GM18951 (cell line): ENCODE data around the gene PRKAG2.
"Not testable (repeated sequence)": the region's sequence is repeated elsewhere in the genome, so short reads cannot be mapped to it uniquely, and the experiment has no call there.

Experiments used
- POLR2A ChIP-seq: IDR thresholded peaks from 4 replicates; pipeline ENCODE4 v1.6.1; 2011; ENCODE audit warnings: mild to moderate bottlenecking; ENCODE audit not compliant: insufficient read length, insufficient read depth; ENCODE audit errors: extremely low read depth
- in situ Hi-C: fragments of 300-500 bp; cut with MboI; formaldehyde crosslinking; loops from one replicate; pipeline ENCODE4 v1.12.0; 2022; ENCODE audit warnings: low sequenced_read_pairs, mixed read lengths, inconsistent platforms; ENCODE audit not compliant: unreplicated experiment

Gene PRKAG2

GRCh38 chr7:151876899-151877777 is at the start of gene PRKAG2:
PRKAG2 (minus strand) TSS chr7:151877115; CDS start chr7:151876620, 495 bp downstream.
- in situ Hi-C loops: no loop called here
- TF ChIP-seq POLR2A: no peak

- in situ Hi-C loops: no loop called here
- no peak for TF ChIP-seq POLR2A
Measured at GRCh38 chr7:151926336-151926712, 49.4 kb upstream of the PRKAG2 start.

- in situ Hi-C loops: no loop called here
- TF ChIP-seq POLR2A: no peak
Measured at GRCh38 chr7:151925446-151926335, 48.8 kb upstream of the PRKAG2 start.

- in situ Hi-C loops: no loop called here
- no peak for TF ChIP-seq POLR2A
Measured at GRCh38 chr7:151924508-151924907, 47.6 kb upstream of the PRKAG2 start.

- in situ Hi-C loops: no loop called here
Measured at GRCh38 chr7:151924001-151924400, 47.1 kb upstream of the PRKAG2 start.

GRCh38 chr7:151923097-151923876 is 46.4 kb upstream of the PRKAG2 start:
- TF ChIP-seq POLR2A: no peak
- in situ Hi-C loops: no loop called here

More at GRCh38 chr7:151924001-151924400, 47.1 kb upstream of the PRKAG2 start:
- TF ChIP-seq POLR2A: no peak

- in situ Hi-C loops: no loop called here
- TF ChIP-seq POLR2A: no peak
Measured at GRCh38 chr7:151921451-151921850, 44.5 kb upstream of the PRKAG2 start.

- TF ChIP-seq POLR2A: no peak
- in situ Hi-C loops: no loop called here
Measured at GRCh38 chr7:151920488-151920887, 43.6 kb upstream of the PRKAG2 start.

GRCh38 chr7:151919595-151919994 is 42.7 kb upstream of the PRKAG2 start:
- TF ChIP-seq POLR2A: no peak
- in situ Hi-C loops: no loop called here

GRCh38 chr7:151918510-151918843 is 41.6 kb upstream of the PRKAG2 start:
- no peak for TF ChIP-seq POLR2A
- in situ Hi-C loops: no loop called here

- TF ChIP-seq POLR2A: no peak
- in situ Hi-C loops: no loop called here
Measured at GRCh38 chr7:151917791-151918509, 41.0 kb upstream of the PRKAG2 start.

GRCh38 chr7:151914051-151914450 is 37.1 kb upstream of the PRKAG2 start:
- in situ Hi-C loops: no loop called here
- no peak for TF ChIP-seq POLR2A

- in situ Hi-C loops: not testable (repeated sequence)
Measured at GRCh38 chr7:151910655-151911054, 33.7 kb upstream of the PRKAG2 start.

- in situ Hi-C loops: not testable (repeated sequence)
Measured at GRCh38 chr7:151907115-151907514, 30.2 kb upstream of the PRKAG2 start.
